Progenitor cell of endocrine pancreas (in vitro differentiated cells): ENCODE results near the gene UBL4A. TPM values are rescaled to one million over a fixed set of nuclear protein-coding genes. Genes with fewer than 3 reads are reported as not detected.

Source experiments
- DNase-seq: peaks from one replicate; pipeline ENCODE4 v3.0.0; 2021; ENCODE audit warnings: low spot score; ENCODE audit not compliant: unreplicated experiment
- H3K27ac Mint-ChIP-seq: 2 replicates; pipeline ENCODE4 v1.8.0; 2021; ENCODE audit warnings: mild to moderate bottlenecking, moderate library complexity, mixed read lengths
- H3K27me3 Mint-ChIP-seq: 2 replicates; pipeline ENCODE4 v1.8.0; 2021; ENCODE audit warnings: mixed read lengths
- H3K36me3 Mint-ChIP-seq: 2 replicates; pipeline ENCODE4 v1.8.0; 2022; ENCODE audit warnings: mixed read lengths; ENCODE audit not compliant: insufficient read depth
- H3K4me1 Mint-ChIP-seq: 2 replicates; pipeline ENCODE4 v1.8.0; 2021; ENCODE audit warnings: low read depth, mixed read lengths
- H3K4me3 Mint-ChIP-seq: 2 replicates; pipeline ENCODE4 v1.8.0; 2021; ENCODE audit warnings: low read depth, mild to moderate bottlenecking, moderate library complexity, mixed read lengths
- H3K9me3 Mint-ChIP-seq: 2 replicates; pipeline ENCODE4 v1.8.0; 2021; ENCODE audit warnings: low read depth, mixed read lengths
- CTCF ChIP-seq: fragments of 200-600 bp; sonication (generic); IDR thresholded peaks from one replicate; pipeline ENCODE4 v1.5.0; 2021; ENCODE audit warnings: antibody characterized with exemption, mild to moderate bottlenecking; ENCODE audit not compliant: unreplicated experiment
- total RNA-seq: library from RNA; stranded (reverse); gene quantifications from 2 replicates; pipeline ENCODE4 v1.2.1, GENCODE V29; 2021

UBL4A gene
- total RNA-seq, 1 donor from 2014 or later: 20.0 TPM

- H3K4me3 Mint-ChIP-seq: no peak overlapping the region
- no peak for TF ChIP-seq CTCF
- H3K4me1 Mint-ChIP-seq: no peaks in the 10 kb centered on the region
- H3K27me3 Mint-ChIP-seq: no peaks in the 10 kb centered on the region
- peaks cover 4% of the 10 kb centered on the region for H3K36me3 Mint-ChIP-seq
- no peaks in the 10 kb centered on the region for H3K9me3 Mint-ChIP-seq
- DNase-seq: no peak
- H3K27ac Mint-ChIP-seq: no peak overlapping the region
These were observed 17.3 kb downstream of the UBL4A start for GRCh38 chrX:154469114-154469513.

- peaks cover 4% of the 10 kb centered on the region for H3K36me3 Mint-ChIP-seq
- H3K27ac Mint-ChIP-seq: no peak overlapping the region
- no peaks in the 10 kb centered on the region for H3K27me3 Mint-ChIP-seq
- TF ChIP-seq CTCF: no peak
- no peaks in the 10 kb centered on the region for H3K4me1 Mint-ChIP-seq
- no peak for DNase-seq
- H3K9me3 Mint-ChIP-seq: no peaks in the 10 kb centered on the region
- no peak overlapping the region for H3K4me3 Mint-ChIP-seq
These were observed 18.2 kb downstream of the UBL4A start for GRCh38 chrX:154468217-154468616.

GRCh38 chrX:154467556-154467955 lies 18.9 kb downstream of the UBL4A start:
- no peak overlapping the region for H3K4me3 Mint-ChIP-seq
- no peak for TF ChIP-seq CTCF
- no peaks in the 10 kb centered on the region for H3K4me1 Mint-ChIP-seq
- no peaks in the 10 kb centered on the region for H3K27me3 Mint-ChIP-seq
- H3K27ac Mint-ChIP-seq: no peak overlapping the region
- no peaks in the 10 kb centered on the region for H3K9me3 Mint-ChIP-seq
- H3K36me3 Mint-ChIP-seq: peaks cover 4% of the 10 kb centered on the region
- no peak for DNase-seq

- Mint-ChIP-seq H3K27ac (no peak overlapping the region), H3K4me1 (no peaks in the 10 kb centered on the region), H3K9me3 (no peaks in the 10 kb centered on the region), H3K4me3 (no peak overlapping the region), H3K27me3 (no peaks in the 10 kb centered on the region), H3K36me3 (peaks cover 6% of the 10 kb centered on the region)
- TF ChIP-seq CTCF: no peak
- DNase-seq: no peak
These were observed 19.5 kb downstream of the UBL4A start for GRCh38 chrX:154466907-154467306.

GRCh38 chrX:154466036-154466435 lies 20.4 kb downstream of the UBL4A start:
- Mint-ChIP-seq H3K4me1 (no peaks in the 10 kb centered on the region), H3K9me3 (no peaks in the 10 kb centered on the region), H3K36me3 (peaks cover 6% of the 10 kb centered on the region), H3K4me3 (no peak overlapping the region), H3K27me3 (no peaks in the 10 kb centered on the region), H3K27ac (no peak overlapping the region)
- TF ChIP-seq CTCF: no peak
- DNase-seq: no peak

GRCh38 chrX:154465601-154466000 lies 20.8 kb downstream of the UBL4A start:
- Mint-ChIP-seq H3K36me3 (peaks cover 7% of the 10 kb centered on the region), H3K9me3 (no peaks in the 10 kb centered on the region), H3K27me3 (no peaks in the 10 kb centered on the region), H3K27ac (no peak overlapping the region), H3K4me1 (no peaks in the 10 kb centered on the region), H3K4me3 (no peak overlapping the region)
- TF ChIP-seq CTCF: no peak
- no peak for DNase-seq
